ENCODE data around the gene STXBP2. TPM values are rescaled to one million over a fixed set of nuclear protein-coding genes. Genes with fewer than 3 reads are reported as not detected.
A peak's percentile ranks its signal among the peaks of the same experiment; 100 is the strongest.

Gene STXBP2
- total RNA-seq, 2 donors from 2014 or later: 256 to 274 TPM

DNA sequence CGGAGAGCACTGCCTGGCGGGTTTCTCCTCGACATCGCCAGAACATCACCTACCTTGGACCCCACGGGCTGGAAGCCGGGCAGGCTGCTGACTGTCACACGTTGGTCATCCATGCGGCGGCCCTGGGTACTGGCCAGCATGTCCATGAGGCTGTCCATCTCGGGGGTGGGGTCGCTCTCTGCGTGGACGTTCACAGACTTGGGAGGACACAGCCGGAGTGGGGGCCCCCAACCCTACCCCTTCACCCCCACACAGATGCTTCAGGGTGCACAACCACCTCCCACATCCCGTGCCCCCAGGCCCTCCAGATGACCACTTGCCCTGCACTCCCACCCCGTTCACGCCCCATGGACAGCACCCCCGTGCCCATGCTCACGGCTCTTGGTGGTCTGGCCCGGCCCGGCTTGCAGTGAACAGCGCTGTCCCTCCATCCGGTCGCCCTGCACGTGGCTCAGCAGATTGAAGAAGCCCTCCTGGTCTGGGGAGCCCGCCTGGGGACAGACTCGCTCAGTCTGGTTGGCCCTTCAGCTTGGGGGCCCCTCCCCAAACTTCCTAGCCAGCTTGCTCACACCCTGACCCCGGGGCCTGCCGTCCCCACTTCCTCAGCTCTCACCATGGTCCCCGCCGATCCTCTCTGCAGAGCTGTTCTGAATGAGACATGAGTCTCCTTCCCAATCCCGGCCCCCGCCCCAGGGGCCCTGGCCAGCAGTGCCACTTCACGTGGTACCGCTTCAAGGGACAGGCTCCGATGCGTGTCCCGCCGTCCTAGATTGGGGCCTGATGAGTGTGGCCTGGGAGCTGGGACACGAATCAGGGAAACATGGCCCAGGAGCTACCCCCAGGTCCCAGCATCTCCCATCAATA, 4.3 kb upstream of the STXBP2 start:
- H3K4me1 Mint-ChIP-seq: peaks cover 39% of the 10 kb centered on the region
- DNase-seq (no peak), ATAC-seq (no peak)
- H3K4me3 Mint-ChIP-seq: peak overlapping the region; percentile 49
- no peaks in the 10 kb centered on the region for H3K27me3 Mint-ChIP-seq
- H3K36me3 Mint-ChIP-seq (ENCODE audit: low read depth): peaks cover 5% of the 10 kb centered on the region
- no peaks in the 10 kb centered on the region for H3K9me3 ChIP-seq (ENCODE audit: control insufficient read depth, low read length, poor library complexity, severe bottlenecking)
- no peak overlapping the region for H3K27ac Mint-ChIP-seq

DNA sequence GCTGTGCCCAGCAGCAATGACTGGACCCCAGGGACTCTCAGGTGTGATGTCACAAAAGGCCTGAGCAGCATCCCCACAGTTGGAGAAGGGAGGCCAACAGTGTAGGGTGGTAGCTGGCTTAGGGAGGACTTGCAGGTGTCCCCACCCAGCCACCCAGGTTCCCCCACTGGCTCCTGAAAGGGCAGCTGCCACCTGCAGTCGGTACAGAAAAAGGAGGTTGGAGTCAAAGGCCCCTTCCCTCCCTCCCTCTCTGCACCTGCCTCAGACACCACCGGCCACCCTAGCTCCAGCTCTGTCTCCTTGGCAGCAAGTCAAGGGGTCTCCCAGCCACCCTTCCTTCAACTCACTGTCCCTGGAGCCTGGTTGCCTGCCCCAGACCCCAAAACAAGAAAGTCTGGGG, 3.2 kb upstream of the STXBP2 start, which contains the start of gene PCP2:
Gene PCP2 (minus strand): TSS at position 22 of the 400 bp plus-strand sequence. CDS start 262 bp downstream, outside the sequence.
- Mint-ChIP-seq H3K4me3 (peak within 1 kb of the TSS; percentile 49), H3K4me1 (peaks cover 32% of the 10 kb centered on the region), H3K36me3 (ENCODE audit: low read depth) (peaks cover 5% of the 10 kb centered on the region), H3K27ac (peak within 1 kb of the TSS; percentile 59), H3K27me3 (no peaks in the 10 kb centered on the region)
- DNase-seq (no peak), ATAC-seq (no peak)
- no peaks in the 10 kb centered on the region for H3K9me3 ChIP-seq (ENCODE audit: control insufficient read depth, low read length, poor library complexity, severe bottlenecking)

DNA sequence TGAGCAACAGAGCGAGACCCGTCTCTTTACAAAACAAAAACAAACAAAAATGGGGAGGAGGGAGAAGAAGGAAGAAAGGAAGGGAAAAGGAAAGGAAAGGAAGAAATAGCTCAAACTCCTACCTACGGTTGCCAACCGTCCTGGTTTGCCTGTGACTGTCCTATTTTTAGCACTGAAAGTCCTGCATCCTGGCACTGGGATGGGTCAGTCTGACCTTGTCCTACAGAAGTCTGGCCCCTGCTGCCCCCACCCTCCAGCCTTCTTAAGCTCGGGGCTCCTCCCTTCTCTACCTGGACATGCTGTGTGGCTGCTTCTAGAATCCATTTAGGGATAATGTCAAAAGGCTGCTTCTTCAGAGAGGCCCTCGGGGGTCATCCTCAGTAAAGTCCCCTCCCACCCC, 1.2 kb upstream of the STXBP2 start:
- H3K27me3 Mint-ChIP-seq: no peaks in the 10 kb centered on the region
- peaks cover 6% of the 10 kb centered on the region for H3K36me3 Mint-ChIP-seq (ENCODE audit: low read depth)
- DNase-seq (no peak), ATAC-seq (no peak)
- H3K27ac Mint-ChIP-seq: peak overlapping the region; percentile 83
- peaks cover 22% of the 10 kb centered on the region for H3K4me1 Mint-ChIP-seq
- peak overlapping the region; percentile 87 for H3K4me3 Mint-ChIP-seq
- H3K9me3 ChIP-seq (ENCODE audit: control insufficient read depth, low read length, poor library complexity, severe bottlenecking): no peaks in the 10 kb centered on the region

DNA sequence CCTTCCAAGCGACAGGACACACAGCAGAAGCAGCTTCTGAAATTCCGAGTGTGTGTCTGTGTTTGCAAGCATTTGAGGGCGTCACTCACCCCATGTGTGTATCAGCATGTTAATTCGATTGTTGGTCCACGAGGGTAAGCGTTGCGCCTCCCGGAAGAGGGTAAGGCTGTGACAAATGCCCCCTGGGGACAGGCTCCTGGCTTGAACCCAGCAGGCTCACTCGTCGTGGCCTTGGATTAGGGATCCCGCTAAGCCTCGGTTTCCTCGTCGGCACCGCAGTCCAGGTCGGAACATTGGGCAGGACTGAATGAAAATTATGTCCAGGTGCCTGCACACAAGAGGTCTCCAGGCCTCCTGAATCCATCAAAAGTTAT, 606 bp upstream of the STXBP2 start:
- no peaks in the 10 kb centered on the region for H3K9me3 ChIP-seq (ENCODE audit: control insufficient read depth, low read length, poor library complexity, severe bottlenecking)
- ATAC-seq: no peak
- Mint-ChIP-seq H3K4me1 (peaks cover 20% of the 10 kb centered on the region), H3K4me3 (peak overlapping the region; percentile 87), H3K27me3 (no peaks in the 10 kb centered on the region), H3K27ac (peak overlapping the region; percentile 83), H3K36me3 (ENCODE audit: low read depth) (peaks cover 6% of the 10 kb centered on the region)
- DNase-seq: no peak

DNA sequence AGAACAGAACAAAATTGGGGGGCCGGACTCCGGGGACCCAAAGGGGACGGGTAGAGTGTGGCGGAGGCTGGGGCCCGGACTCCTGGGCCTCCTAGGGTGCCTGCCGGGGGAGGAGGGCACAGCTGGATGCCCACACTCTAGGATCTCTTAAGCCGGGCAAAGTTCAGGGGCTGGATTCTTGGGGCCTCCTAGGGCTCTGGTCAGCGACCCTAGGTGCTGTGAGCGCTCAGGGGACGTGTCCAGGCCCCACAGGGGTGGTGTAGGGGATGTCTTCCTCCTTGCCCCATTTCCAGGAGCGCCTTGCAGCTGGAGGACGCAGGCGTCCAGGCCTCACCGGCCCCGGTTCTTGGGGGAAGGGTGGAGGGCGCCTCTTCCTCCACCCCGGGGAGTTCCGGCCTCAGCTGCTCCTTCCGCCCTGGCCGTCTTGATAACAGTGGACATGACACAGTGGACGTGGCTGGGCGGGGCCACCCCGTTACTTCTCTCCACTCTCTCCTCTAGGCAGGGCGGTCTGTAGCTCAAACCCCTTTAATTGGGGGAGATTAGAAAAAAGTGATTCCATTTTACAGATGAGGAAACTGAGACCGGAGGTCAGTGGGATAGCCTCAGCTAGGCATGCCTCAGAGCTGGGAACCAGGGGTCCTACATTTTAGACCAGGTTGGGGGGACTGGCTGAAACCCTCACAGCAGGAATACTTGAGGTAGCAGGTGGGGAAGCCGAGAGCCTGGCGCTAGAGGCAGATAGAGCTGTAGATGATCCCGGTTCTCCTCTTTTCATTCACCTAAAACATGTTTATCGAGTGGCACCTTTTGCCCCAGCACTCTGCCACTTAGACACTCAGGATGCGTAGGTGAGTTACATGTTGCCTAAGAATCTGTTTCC, 705 bp downstream of the STXBP2 start:
- peak overlapping the region; percentile 87 for H3K4me3 Mint-ChIP-seq
- no peaks in the 10 kb centered on the region for H3K27me3 Mint-ChIP-seq
- peak overlapping the region; percentile 83 for H3K27ac Mint-ChIP-seq
- peaks cover 16% of the 10 kb centered on the region for H3K4me1 Mint-ChIP-seq
- H3K9me3 ChIP-seq (ENCODE audit: control insufficient read depth, low read length, poor library complexity, severe bottlenecking): no peaks in the 10 kb centered on the region
- DNase-seq (no peak), ATAC-seq (peak; percentile 26)
- H3K36me3 Mint-ChIP-seq (ENCODE audit: low read depth): peaks cover 6% of the 10 kb centered on the region

DNA sequence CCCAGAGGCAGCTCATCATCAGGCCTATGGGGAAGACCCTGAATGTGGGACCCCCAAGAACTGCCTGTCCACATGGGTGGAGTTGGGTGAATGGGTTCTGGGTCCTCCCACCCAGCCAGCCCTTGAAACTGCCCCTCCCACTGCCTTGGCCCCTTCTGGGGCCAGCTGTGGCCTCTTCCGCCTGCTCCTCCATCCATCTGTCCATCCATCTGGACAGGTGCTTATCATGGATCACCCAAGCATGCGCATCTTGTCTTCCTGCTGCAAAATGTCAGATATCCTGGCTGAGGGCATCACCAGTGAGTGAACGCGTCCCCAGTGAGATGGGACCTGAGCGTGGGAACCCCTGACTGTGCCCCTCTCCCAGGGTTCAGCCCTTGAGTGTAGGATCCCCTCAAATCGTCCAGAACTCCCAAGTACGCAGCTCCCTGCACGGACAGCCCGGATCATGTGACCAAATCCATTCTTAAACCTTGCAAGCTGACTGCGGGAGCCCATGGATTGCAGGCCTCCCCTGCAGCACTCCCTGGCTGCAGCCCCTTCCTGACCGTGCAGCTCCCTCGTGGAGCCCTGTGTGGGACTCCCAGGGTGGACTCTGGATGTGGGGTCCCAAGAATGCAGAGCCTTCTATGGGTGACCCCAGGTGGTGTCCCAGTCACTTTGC, 2.0 kb downstream of the STXBP2 start:
- no peak for ATAC-seq
- no peak for DNase-seq
- Mint-ChIP-seq H3K27me3 (no peaks in the 10 kb centered on the region), H3K4me3 (no peak overlapping the region), H3K4me1 (peaks cover 14% of the 10 kb centered on the region), H3K36me3 (ENCODE audit: low read depth) (peaks cover 6% of the 10 kb centered on the region), H3K27ac (peak overlapping the region; percentile 83)
- H3K9me3 ChIP-seq (ENCODE audit: control insufficient read depth, low read length, poor library complexity, severe bottlenecking): no peaks in the 10 kb centered on the region

DNA sequence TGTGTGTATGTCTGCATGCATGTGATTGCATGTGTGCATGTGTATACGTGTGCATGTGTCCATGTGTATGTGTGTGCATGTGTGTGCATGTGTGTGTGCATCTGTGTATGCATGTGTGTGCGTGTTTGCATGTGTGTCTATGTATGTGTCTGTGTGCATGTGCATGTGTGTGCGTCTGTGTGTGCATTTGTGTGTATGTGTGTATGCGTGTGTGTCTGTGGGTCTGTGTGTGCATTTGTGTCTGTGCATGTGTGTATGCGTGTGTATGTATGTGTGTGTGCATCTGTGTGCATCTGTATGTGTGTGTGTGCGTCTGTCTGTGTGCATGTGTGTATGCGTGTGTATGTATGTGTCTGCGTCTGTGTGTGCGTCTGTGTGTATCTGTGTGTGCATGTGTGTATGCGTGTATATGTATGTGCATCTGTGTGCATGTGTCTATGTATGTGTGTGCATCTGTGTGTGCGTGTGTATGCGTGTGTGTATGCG, 3.0 kb downstream of the STXBP2 start:
- Mint-ChIP-seq H3K4me1 (peaks cover 11% of the 10 kb centered on the region), H3K36me3 (ENCODE audit: low read depth) (peaks cover 6% of the 10 kb centered on the region), H3K27ac (no peak overlapping the region), H3K4me3 (no peak overlapping the region), H3K27me3 (no peaks in the 10 kb centered on the region)
- ATAC-seq (no peak), DNase-seq (no peak)
- no peaks in the 10 kb centered on the region for H3K9me3 ChIP-seq (ENCODE audit: control insufficient read depth, low read length, poor library complexity, severe bottlenecking)

DNA sequence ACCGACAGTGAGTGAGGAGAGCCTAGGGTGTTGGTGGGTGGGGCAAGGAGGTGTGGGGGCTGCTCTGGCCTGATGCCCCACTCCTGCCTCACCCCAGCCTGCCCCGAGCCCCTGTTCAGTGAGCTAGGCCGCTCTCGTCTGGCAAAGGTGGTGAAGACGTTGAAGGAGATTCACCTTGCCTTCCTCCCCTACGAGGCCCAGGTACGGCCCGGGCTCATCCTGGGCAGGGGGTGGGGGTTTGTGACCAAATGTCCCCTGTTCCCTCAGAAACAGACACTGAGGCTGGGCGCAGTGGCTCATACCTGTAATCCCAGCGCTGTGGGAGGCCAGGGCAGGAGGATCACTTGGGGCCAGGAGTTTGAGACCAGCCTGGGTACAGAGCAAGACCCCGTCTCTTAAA, 3.9 kb downstream of the STXBP2 start:
- Mint-ChIP-seq H3K27ac (no peak overlapping the region), H3K4me1 (peaks cover 13% of the 10 kb centered on the region), H3K27me3 (no peaks in the 10 kb centered on the region), H3K4me3 (no peak overlapping the region), H3K36me3 (ENCODE audit: low read depth) (peaks cover 9% of the 10 kb centered on the region)
- H3K9me3 ChIP-seq (ENCODE audit: control insufficient read depth, low read length, poor library complexity, severe bottlenecking): no peaks in the 10 kb centered on the region
- no peak for DNase-seq
- ATAC-seq: no peak

DNA sequence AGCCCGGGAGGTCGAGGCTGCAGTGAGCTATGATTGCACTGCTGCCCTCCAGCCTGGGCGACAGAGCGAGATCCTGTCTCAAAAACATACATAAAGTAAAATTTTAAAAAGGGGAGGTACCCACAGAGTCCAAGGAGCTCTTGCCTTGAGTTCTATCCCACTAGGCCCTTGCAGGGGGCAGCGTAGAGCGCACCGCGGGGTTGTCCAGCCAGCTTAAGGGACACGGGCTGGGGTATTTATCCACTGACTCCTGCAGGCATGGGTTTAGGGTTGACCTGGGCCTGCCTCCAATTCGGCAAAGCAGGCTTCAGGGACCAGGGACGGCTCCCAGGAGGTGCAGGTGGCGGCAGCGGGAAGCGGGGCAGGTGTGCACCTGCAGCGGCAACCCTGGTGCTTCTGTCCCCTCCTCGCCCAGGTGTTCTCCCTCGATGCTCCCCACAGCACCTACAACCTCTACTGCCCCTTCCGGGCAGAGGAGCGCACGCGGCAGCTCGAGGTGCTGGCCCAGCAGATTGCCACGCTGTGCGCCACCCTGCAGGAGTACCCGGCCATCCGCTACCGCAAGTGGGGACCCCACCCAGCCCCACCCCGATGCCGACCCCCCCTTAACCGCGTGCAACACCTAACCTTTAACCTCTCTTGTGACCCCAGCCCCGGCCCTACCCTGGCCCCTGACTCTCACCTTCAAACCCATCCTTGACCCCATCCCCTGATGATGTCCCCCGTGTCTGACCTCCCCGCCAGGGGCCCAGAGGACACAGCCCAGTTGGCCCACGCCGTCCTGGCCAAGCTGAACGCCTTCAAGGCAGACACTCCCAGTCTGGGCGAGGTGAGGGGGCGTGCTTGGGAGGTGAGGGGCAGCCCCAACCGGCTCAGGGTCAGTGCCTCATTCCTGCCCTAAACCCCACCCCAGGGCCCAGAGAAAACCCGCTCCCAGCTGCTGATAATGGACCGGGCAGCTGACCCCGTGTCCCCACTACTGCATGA, 4.7 kb downstream of the STXBP2 start:
- H3K27ac Mint-ChIP-seq: no peak overlapping the region
- H3K36me3 Mint-ChIP-seq (ENCODE audit: low read depth): peaks cover 10% of the 10 kb centered on the region
- H3K27me3 Mint-ChIP-seq: no peaks in the 10 kb centered on the region
- peaks cover 14% of the 10 kb centered on the region for H3K4me1 Mint-ChIP-seq
- DNase-seq (no peak), ATAC-seq (no peak)
- H3K4me3 Mint-ChIP-seq: no peak overlapping the region
- H3K9me3 ChIP-seq (ENCODE audit: control insufficient read depth, low read length, poor library complexity, severe bottlenecking): no peaks in the 10 kb centered on the region

DNA sequence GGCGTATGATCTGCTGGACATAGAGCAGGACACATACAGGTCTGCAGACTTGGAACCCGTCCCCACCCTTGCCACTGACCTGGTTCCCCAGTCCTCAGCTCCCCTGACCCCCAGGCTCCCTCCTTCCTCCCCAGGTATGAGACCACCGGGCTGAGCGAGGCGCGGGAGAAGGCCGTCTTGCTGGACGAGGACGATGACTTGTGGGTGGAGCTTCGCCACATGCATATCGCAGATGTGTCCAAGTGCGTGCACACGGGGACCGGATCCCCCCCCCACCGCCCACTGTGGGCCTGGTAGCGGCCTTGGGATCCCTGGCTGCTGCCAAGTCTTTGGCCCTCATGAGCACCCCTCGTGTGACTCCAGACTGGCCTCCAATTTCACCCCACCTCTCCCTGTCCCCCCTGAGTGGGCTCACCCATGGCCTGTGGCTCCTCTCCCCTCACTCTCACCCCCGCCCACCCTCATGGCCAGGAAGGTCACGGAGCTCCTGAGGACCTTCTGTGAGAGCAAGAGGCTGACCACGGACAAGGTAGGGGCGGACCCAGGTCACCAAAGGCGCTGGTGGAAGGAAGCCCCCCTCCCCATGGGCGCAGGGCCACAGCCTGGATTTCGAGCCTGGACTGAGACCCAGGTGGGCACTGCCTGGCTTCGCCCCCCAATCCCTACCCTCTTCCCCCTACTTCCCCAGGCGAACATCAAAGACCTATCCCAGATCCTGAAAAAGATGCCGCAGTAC, 5.6 kb downstream of the STXBP2 start:
- Mint-ChIP-seq H3K4me1 (peaks cover 14% of the 10 kb centered on the region), H3K4me3 (no peak overlapping the region), H3K27ac (no peak overlapping the region), H3K27me3 (no peaks in the 10 kb centered on the region), H3K36me3 (ENCODE audit: low read depth) (peaks cover 10% of the 10 kb centered on the region)
- ATAC-seq: no peak
- DNase-seq: no peak
- no peaks in the 10 kb centered on the region for H3K9me3 ChIP-seq (ENCODE audit: control insufficient read depth, low read length, poor library complexity, severe bottlenecking)

DNA sequence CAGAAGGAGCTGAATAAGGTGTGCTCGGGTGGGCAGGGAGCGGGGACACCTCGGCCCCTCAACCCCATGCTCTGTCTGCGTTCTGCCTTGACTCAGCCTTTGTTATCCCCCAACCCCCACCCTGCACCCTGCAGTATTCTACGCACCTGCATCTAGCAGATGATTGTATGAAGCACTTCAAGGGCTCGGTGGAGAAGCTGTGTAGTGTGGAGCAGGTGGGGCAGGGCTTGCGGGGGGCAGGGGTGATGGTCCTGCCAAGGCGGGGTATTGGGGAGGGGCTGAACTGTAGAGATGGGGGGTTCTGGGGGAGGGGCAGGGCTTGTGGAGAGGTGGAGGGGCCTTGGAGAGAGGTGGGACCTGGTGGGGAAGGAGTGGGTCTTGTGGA, 6.1 kb downstream of the STXBP2 start:
- no peak for ATAC-seq
- peaks cover 10% of the 10 kb centered on the region for H3K36me3 Mint-ChIP-seq (ENCODE audit: low read depth)
- H3K9me3 ChIP-seq (ENCODE audit: control insufficient read depth, low read length, poor library complexity, severe bottlenecking): no peaks in the 10 kb centered on the region
- H3K27ac Mint-ChIP-seq: no peak overlapping the region
- H3K27me3 Mint-ChIP-seq: no peaks in the 10 kb centered on the region
- DNase-seq: no peak
- H3K4me3 Mint-ChIP-seq: no peak overlapping the region
- peaks cover 14% of the 10 kb centered on the region for H3K4me1 Mint-ChIP-seq
